ENCODE data around the gene LMO3.

The LMO3 gene

DNA sequence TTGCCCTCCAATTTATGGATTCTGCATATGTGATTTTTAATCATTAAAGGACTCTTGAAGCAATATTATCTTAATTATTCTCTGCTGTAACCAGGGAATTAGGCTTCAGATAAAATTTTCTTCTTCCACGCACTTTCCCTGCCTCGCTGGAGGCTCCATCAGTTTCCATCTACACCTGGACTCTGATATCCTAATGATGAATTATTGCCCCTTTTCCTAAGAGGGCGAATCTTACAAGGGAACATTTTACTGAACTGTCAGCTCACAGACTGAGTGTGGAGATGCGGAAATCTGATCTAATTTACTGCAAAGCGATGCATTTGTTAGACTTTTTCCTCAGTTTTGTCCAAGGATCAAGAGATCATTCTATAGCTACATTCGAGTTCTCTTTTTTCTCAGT lies 43.0 kb downstream of the LMO3 start:
- Histone ChIP-seq H3K4me3 (ENCODE audit: low read depth in 1 of 2, low read length in 1 of 2) (no peak overlapping the region), H3K9me3 (no peaks in the 10 kb centered on the region), H3K27ac (no peak overlapping the region), H3K36me3 (no peaks in the 10 kb centered on the region), H3K4me1 (ENCODE audit: control insufficient read depth in 1 of 2, insufficient read depth in 1 of 2, low read depth in 1 of 2, low read length in 1 of 2) (no peaks in the 10 kb centered on the region), H3K27me3 (no peaks in the 10 kb centered on the region)
- no peak for TF ChIP-seq CTCF (IDR thresholded peaks at IDR 0.05)

DNA sequence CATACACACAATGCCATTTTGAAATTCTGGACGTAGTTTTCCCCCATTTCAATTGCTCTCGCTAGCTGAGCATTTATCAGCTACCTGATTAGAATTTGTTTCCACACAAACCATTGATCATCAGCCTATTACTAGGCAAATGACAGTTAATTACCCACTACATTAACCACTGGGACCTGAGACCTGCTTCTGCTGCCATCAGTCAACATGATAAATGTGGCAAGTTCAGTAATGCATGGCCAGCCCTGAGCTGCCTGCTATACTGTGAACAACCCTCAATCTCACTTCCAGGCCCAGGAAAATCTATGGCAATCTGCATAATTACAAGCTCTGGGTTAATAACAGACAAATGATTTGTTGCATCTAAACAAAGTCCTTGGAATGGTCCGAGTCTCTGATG lies 43.5 kb downstream of the LMO3 start:
- no peak for TF ChIP-seq CTCF (IDR thresholded peaks at IDR 0.05)
- Histone ChIP-seq H3K36me3 (no peaks in the 10 kb centered on the region), H3K27ac (no peak overlapping the region), H3K4me3 (ENCODE audit: low read depth in 1 of 2, low read length in 1 of 2) (no peak overlapping the region), H3K27me3 (no peaks in the 10 kb centered on the region), H3K9me3 (no peaks in the 10 kb centered on the region), H3K4me1 (ENCODE audit: control insufficient read depth in 1 of 2, insufficient read depth in 1 of 2, low read depth in 1 of 2, low read length in 1 of 2) (no peaks in the 10 kb centered on the region)

GRCh38 chr12:16560273-16560672 lies 45.7 kb downstream of the LMO3 start:
- H3K4me1 ChIP-seq (ENCODE audit: control insufficient read depth in 1 of 2, insufficient read depth in 1 of 2, low read depth in 1 of 2, low read length in 1 of 2): no peaks in the 10 kb centered on the region
- no peaks in the 10 kb centered on the region for H3K27me3 ChIP-seq
- H3K4me3 ChIP-seq (ENCODE audit: low read depth in 1 of 2, low read length in 1 of 2): no peak overlapping the region
- H3K27ac ChIP-seq: no peak overlapping the region
- TF ChIP-seq CTCF (IDR thresholded peaks at IDR 0.05): no peak
- no peaks in the 10 kb centered on the region for H3K36me3 ChIP-seq
- H3K9me3 ChIP-seq: no peaks in the 10 kb centered on the region

GRCh38 chr12:16555630-16556029 lies 50.3 kb downstream of the LMO3 start:
- no peak for TF ChIP-seq CTCF (IDR thresholded peaks at IDR 0.05)
- Histone ChIP-seq H3K27me3 (no peaks in the 10 kb centered on the region), H3K36me3 (no peaks in the 10 kb centered on the region), H3K4me1 (ENCODE audit: control insufficient read depth in 1 of 2, insufficient read depth in 1 of 2, low read depth in 1 of 2, low read length in 1 of 2) (no peaks in the 10 kb centered on the region), H3K27ac (no peak overlapping the region), H3K9me3 (no peaks in the 10 kb centered on the region), H3K4me3 (ENCODE audit: low read depth in 1 of 2, low read length in 1 of 2) (no peak overlapping the region)

DNA sequence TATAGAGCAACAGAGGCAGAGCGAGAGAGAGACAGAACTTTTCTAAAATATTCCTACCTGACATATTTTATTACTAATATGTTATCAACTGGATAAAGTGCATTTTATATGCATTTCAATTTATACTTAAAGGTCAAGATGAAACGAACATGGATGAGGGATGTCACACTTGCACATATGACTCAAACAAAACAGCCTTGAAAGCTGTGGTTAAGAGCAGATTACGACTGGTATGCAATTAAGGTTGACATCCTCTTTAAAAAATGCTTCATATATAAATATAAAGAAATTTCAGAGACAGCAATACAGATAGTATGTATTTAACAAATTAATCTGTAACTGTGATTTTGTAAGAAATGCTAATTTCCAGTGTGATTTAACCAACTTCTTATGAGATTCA lies 52.5 kb downstream of the LMO3 start:
- Histone ChIP-seq H3K9me3 (no peaks in the 10 kb centered on the region), H3K27ac (no peak overlapping the region), H3K36me3 (no peaks in the 10 kb centered on the region), H3K4me1 (ENCODE audit: control insufficient read depth in 1 of 2, insufficient read depth in 1 of 2, low read depth in 1 of 2, low read length in 1 of 2) (no peaks in the 10 kb centered on the region), H3K27me3 (no peaks in the 10 kb centered on the region), H3K4me3 (ENCODE audit: low read depth in 1 of 2, low read length in 1 of 2) (no peak overlapping the region)
- no peak for TF ChIP-seq CTCF (IDR thresholded peaks at IDR 0.05)

- Histone ChIP-seq H3K9me3 (no peaks in the 10 kb centered on the region), H3K27ac (no peak overlapping the region), H3K4me1 (ENCODE audit: control insufficient read depth in 1 of 2, insufficient read depth in 1 of 2, low read depth in 1 of 2, low read length in 1 of 2) (no peaks in the 10 kb centered on the region), H3K36me3 (no peaks in the 10 kb centered on the region), H3K27me3 (no peaks in the 10 kb centered on the region), H3K4me3 (ENCODE audit: low read depth in 1 of 2, low read length in 1 of 2) (no peak overlapping the region)
- no peak for TF ChIP-seq CTCF (IDR thresholded peaks at IDR 0.05)
Observed at GRCh38 chr12:16552301-16552700, 53.7 kb downstream of the LMO3 start.

Measured in neutrophil (primary cell).